K562 (cell line): ENCODE measurements around the gene EFCAB13. TPM values are rescaled to one million over a fixed set of nuclear protein-coding genes. Genes with fewer than 3 reads are reported as not detected.
A peak's percentile ranks its signal among the peaks of the same experiment; 100 is the strongest.

Source experiments
- ATAC-seq: fragments of 200-7000 bp; cut with Tn5 transposase; 3 replicates; pipeline ENCODE4 v1.9.1; 2020; ENCODE audit warnings: moderate library complexity
- BruUV-seq: library from RNA; stranded (reverse); fragments of 400-500 nt; replicated peaks from 2 replicates; lab custom pipeline; 2021; lab: Mats Ljungman, UMichigan
- CTCF ChIA-PET: fragments of 300-600 bp; formaldehyde crosslinking; extraction: SDS; loops from one replicate; lab custom pipeline; 2021; ENCODE audit warnings: low intra/inter-chr PET ratio; lab: Yijun Ruan, JAX
- POLR2A ChIA-PET: fragments of 300-600, 350-650 bp; sonication (Branson Sonifier 250); formaldehyde crosslinking; extraction: SDS; loops from one replicate; lab custom pipeline; 2021; ENCODE audit warnings: antibody characterized with exemption, inconsistent platforms; lab: Yijun Ruan, JAX
- DNase-seq, 4 experiments: peaks; one replicate each; pipeline versions ENCODE4 v3.0.0 to v3.0.0-alpha.2; 2011 to 2018; ENCODE audit warnings: low spot score in 3 of 4, mixed read lengths in 3 of 4; ENCODE audit errors: extremely low read depth in 1 of 4
- FAIRE-seq: peaks from 2 replicates; lab custom pipeline; 2011; peaks lifted over from hg19 to GRCh38; lab: Jason Lieb, UNC
- H2AFZ ChIP-seq: 2 replicates; pipeline ENCODE4 v1.6.0; 2011; ENCODE audit warnings: low read depth, low read length, control low read depth, inconsistent platforms
- H3K27ac ChIP-seq: fragments of 200-600 bp; 3 replicates; pipeline ENCODE4 v1.8.0; 2011; ENCODE audit warnings: low read depth, mild to moderate bottlenecking, control low read depth, inconsistent platforms, low read length, moderate library complexity, mixed read lengths; ENCODE audit errors: extremely low read depth
- H3K27me3 ChIP-seq, 2 experiments: fragments of 300-600 bp in 1 of 2; 2 replicates in 1 of 2; 3 replicates in 1 of 2; pipeline versions ENCODE4 v1.6.0 to v1.8.0; 2011; ENCODE audit warnings: inconsistent platforms in 2 of 2, low read length in 2 of 2, mild to moderate bottlenecking in 1 of 2, mixed read lengths in 1 of 2, moderate library complexity in 1 of 2; ENCODE audit not compliant: control insufficient read depth in 2 of 2, insufficient read depth in 2 of 2
- H3K36me3 ChIP-seq: fragments of 300-600 bp; 3 replicates; pipeline ENCODE4 v1.8.0; 2011; ENCODE audit warnings: mild to moderate bottlenecking, low read length, inconsistent platforms; ENCODE audit not compliant: control insufficient read depth, insufficient read depth
- H3K4me1 ChIP-seq, 2 experiments: fragments of 200-600 bp in 1 of 2; replicated peaks in 1 of 2; 2 replicates in 1 of 2; 3 replicates in 1 of 2; pipeline versions ENCODE4 v1.5.1 to v1.8.0; 2011; ENCODE audit warnings: inconsistent platforms in 2 of 2, low read length in 2 of 2, mild to moderate bottlenecking in 1 of 2, mixed read lengths in 1 of 2, moderate library complexity in 1 of 2; ENCODE audit not compliant: control insufficient read depth in 2 of 2, insufficient read depth in 2 of 2
- H3K4me2 ChIP-seq: 2 replicates; pipeline ENCODE4 v1.6.1; 2011; ENCODE audit warnings: low read length, control low read depth, inconsistent platforms, mixed read lengths; ENCODE audit not compliant: insufficient read depth
- H3K4me3 ChIP-seq: fragments of 200-600 bp; sonication (generic), shearing (Covaris generic); 2 replicates; pipeline ENCODE4 v1.5.1; 2016; ENCODE audit warnings: control low read depth, inconsistent platforms
- H3K79me2 ChIP-seq: fragments of 200-600 bp; 3 replicates; pipeline ENCODE4 v1.8.0; 2011; ENCODE audit warnings: low read length, inconsistent platforms; ENCODE audit not compliant: control insufficient read depth, insufficient read depth
- H3K9ac ChIP-seq, 2 experiments: 2 replicates each; pipeline versions ENCODE4 v1.6.0 to v1.6.1; 2011; ENCODE audit warnings: low read depth in 2 of 2, low read length in 2 of 2, control low read depth in 1 of 2, inconsistent platforms in 1 of 2, mild to moderate bottlenecking in 1 of 2, mixed read lengths in 1 of 2; ENCODE audit not compliant: insufficient read depth in 1 of 2
- H3K9me1 ChIP-seq: one replicate; pipeline ENCODE4 v1.6.0; 2011; ENCODE audit warnings: inconsistent platforms, mild to moderate bottlenecking, low read length, moderate library complexity; ENCODE audit not compliant: control insufficient read depth, insufficient read depth
- H3K9me3 ChIP-seq: replicated peaks from 2 replicates; pipeline ENCODE4 v1.5.1; 2011; ENCODE audit warnings: low read depth, low read length, inconsistent platforms; ENCODE audit not compliant: control insufficient read depth, insufficient read depth
- H4K20me1 ChIP-seq: replicated peaks from 2 replicates; pipeline ENCODE4 v1.6.1; 2011; ENCODE audit warnings: low read length, inconsistent platforms, mixed read lengths; ENCODE audit not compliant: control insufficient read depth, insufficient read depth
- CHD4 ChIP-seq: fragments of 200-600 bp; sonication (generic); IDR thresholded peaks from 3 replicates; pipeline ENCODE4 v1.6.1; 2012; ENCODE audit warnings: low read depth, mild to moderate bottlenecking, mixed read lengths, low read length, inconsistent platforms; ENCODE audit not compliant: insufficient read depth, insufficient replicate concordance, poor library complexity, severe bottlenecking
- CTBP1 ChIP-seq: fragments of 450-650 bp; IDR thresholded peaks from 2 replicates; pipeline ENCODE4 v1.6.1; 2016; ENCODE audit warnings: borderline replicate concordance
- FOXA3 ChIP-seq, 2 experiments: fragments of 450-650 bp in 1 of 2; sonication (generic) in 1 of 2; formaldehyde crosslinking; IDR thresholded peaks in 1 of 2; conservative IDR thresholded peaks in 1 of 2; 2 replicates each; pipeline versions ENCODE4 v1.4.0 to v1.8.0; 2020 to 2022; ENCODE audit warnings: mild to moderate bottlenecking in 2 of 2, missing genetic modification reagents in 1 of 2
- GABPB1 ChIP-seq: sonication (generic); formaldehyde crosslinking; IDR thresholded peaks from 2 replicates; pipeline ENCODE4 v1.8.0; 2022; ENCODE audit warnings: mild to moderate bottlenecking, missing genetic modification reagents
- GTF2F1 ChIP-seq: IDR thresholded peaks from 2 replicates; pipeline ENCODE4 v1.6.1; 2011; ENCODE audit warnings: low read depth, low read length, improper control_type of control experiment
- NR4A1 ChIP-seq, 2 experiments: fragments of 250-450 bp in 1 of 2; fragments of 450-650 bp in 1 of 2; sonication (Bioruptor Pico) in 1 of 2; IDR thresholded peaks; 2 replicates each; pipeline versions ENCODE4 v1.4.0 to v1.6.1; 2016 to 2020; ENCODE audit warnings: mild to moderate bottlenecking in 2 of 2, missing compliant biosample characterization in 1 of 2, missing genetic modification characterization in 1 of 2, moderate library complexity in 1 of 2
- ZFX ChIP-seq: sonication (generic); formaldehyde crosslinking; IDR thresholded peaks from 2 replicates; pipeline ENCODE4 v1.8.0; 2022; ENCODE audit warnings: mild to moderate bottlenecking, missing genetic modification reagents, moderate library complexity
- WGBS: fragments of 100-300 bp; shearing (Covaris generic); methylation state at CpG from one replicate; pipeline ENCODE4 v1.1.6; 2016; ENCODE audit warnings: low coverage, mixed read lengths; ENCODE audit not compliant: insufficient coverage; ENCODE audit errors: missing lambda C conversion rate; 5-methylcytosine and 5-hydroxymethylcytosine counted together
- in situ Hi-C: fragments of 300-500 bp; cut with MboI; formaldehyde crosslinking; loops from 4 replicates; pipeline ENCODE4 v1.15.0; 2018; ENCODE audit warnings: inconsistent platforms, mixed read lengths
- intact Hi-C: fragments of 100-400 bp; cut with micrococcal nuclease; formaldehyde crosslinking; loops from 2 replicates; pipeline ENCODE4 v1.14.2; 2022
- polyA plus RNA-seq, 8 experiments: library from polyadenylated mRNA; depleted of rRNA in 4 of 8; stranded (reverse) in 5 of 8; unstranded in 3 of 8; fragments of >200 nt; fragmentation: Nextera tagmentation in 2 of 8; fragmentation: Illumina TruSeq in 1 of 8; extraction: Ambion mirVana in 2 of 8; extraction: Trizol in 1 of 8; gene quantifications; 2 replicates each; pipeline versions ENCODE4 v1.2.1 to v1.2.3, GENCODE V29; 2011 to 2014; ENCODE audit warnings: inconsistent platforms in 1 of 8, missing spikeins in 1 of 8
- total RNA-seq, 7 experiments: library from RNA; depleted of rRNA in 6 of 7; stranded (reverse); fragments of >200 nt in 6 of 7; fragmentation: Illumina TruSeq in 2 of 7; extraction: Trizol in 2 of 7; gene quantifications; 2 replicates each; pipeline versions ENCODE4 v1.2.1 to v1.2.3, GENCODE V29; 2011 to 2021; ENCODE audit warnings: low replicate concordance in 1 of 7
- TF ChIP-seq, protein P1 (sequence below): fragments of 250-450 bp; sonication (Bioruptor Pico); IDR thresholded peaks from 2 replicates; pipeline ENCODE4 v1.4.0; 2020; ENCODE audit warnings: mild to moderate bottlenecking, moderate library complexity, borderline replicate concordance
- TF ChIP-seq, protein P2 (sequence below): fragments of 250-450 bp; sonication (Bioruptor Pico); IDR thresholded peaks from 2 replicates; pipeline ENCODE4 v1.8.0; 2022; ENCODE audit warnings: inconsistent platforms
- TF ChIP-seq, protein P3 (sequence below): fragments of 250-450 bp; sonication (Bioruptor Pico); IDR thresholded peaks from 2 replicates; pipeline ENCODE4 v1.5.0; 2021

Gene EFCAB13
- total and polyA plus RNA-seq, 9 of the 15 experiments (the other 6 are each of a cell fraction or from before 2014, with no cell fraction given), result 0.32 to 1.3 (median 0.95) TPM

DNA sequence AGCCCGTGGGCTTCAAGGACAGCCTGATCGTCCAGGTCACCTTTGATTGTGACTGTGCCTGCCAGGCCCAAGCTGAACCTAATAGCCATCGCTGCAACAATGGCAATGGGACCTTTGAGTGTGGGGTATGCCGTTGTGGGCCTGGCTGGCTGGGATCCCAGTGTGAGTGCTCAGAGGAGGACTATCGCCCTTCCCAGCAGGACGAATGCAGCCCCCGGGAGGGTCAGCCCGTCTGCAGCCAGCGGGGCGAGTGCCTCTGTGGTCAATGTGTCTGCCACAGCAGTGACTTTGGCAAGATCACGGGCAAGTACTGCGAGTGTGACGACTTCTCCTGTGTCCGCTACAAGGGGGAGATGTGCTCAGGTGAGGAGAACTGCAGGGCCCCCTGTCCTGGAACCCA lies 31.5 kb upstream of the EFCAB13 start:
- Histone ChIP-seq H4K20me1 (no peaks in the 10 kb centered on the region), H3K27me3 (no peaks in the 10 kb centered on the region), H3K36me3 (no peaks in the 10 kb centered on the region), H2AFZ (peak overlapping the region; percentile 80), H3K27ac (peak overlapping the region; percentile 50; the same call in 2 of the 3 replicates), H3K4me1 (peaks cover 51 to 58% of the 10 kb centered on the region in 2 experiments), H3K9me3 (no peaks in the 10 kb centered on the region), H3K4me3 (no peak overlapping the region), H3K9ac (peak overlapping the region; percentile 35 to 72; a peak in 3 of 4 replicates), H3K9me1 (peaks cover 7% of the 10 kb centered on the region), H3K79me2 (no peaks in the 10 kb centered on the region), H3K4me2 (peak overlapping the region; percentile 67; the same call in 1 of the 2 replicates)
- FAIRE-seq (no peak), ATAC-seq (no peak), DNase-seq (no peak)
- TF ChIP-seq NR4A1 (CRISPR knock-in tag; IDR thresholded peaks at IDR 0.05) (no peak), NR4A1 (tag; IDR thresholded peaks at IDR 0.05) (peak; percentile 30; the same call in 1 of the 2 replicates), CTBP1 (no peak), FOXA3 (CRISPR knock-in tag; conservative IDR thresholded peaks at IDR 0.05 in 1 of 2, IDR thresholded peaks at IDR 0.05 in 1 of 2) (0 out of 4 replicates have a peak, but pooled peaks of 1 of the 2 experiments have one; percentile 16), GTF2F1 (no peak), ZFX (CRISPR knock-in tag) (peak; percentile 45; the same call in 1 of the 2 replicates), CHD4 (no peak), GABPB1 (CRISPR knock-in tag) (no peak)
- TF ChIP-seq, protein P1, sequence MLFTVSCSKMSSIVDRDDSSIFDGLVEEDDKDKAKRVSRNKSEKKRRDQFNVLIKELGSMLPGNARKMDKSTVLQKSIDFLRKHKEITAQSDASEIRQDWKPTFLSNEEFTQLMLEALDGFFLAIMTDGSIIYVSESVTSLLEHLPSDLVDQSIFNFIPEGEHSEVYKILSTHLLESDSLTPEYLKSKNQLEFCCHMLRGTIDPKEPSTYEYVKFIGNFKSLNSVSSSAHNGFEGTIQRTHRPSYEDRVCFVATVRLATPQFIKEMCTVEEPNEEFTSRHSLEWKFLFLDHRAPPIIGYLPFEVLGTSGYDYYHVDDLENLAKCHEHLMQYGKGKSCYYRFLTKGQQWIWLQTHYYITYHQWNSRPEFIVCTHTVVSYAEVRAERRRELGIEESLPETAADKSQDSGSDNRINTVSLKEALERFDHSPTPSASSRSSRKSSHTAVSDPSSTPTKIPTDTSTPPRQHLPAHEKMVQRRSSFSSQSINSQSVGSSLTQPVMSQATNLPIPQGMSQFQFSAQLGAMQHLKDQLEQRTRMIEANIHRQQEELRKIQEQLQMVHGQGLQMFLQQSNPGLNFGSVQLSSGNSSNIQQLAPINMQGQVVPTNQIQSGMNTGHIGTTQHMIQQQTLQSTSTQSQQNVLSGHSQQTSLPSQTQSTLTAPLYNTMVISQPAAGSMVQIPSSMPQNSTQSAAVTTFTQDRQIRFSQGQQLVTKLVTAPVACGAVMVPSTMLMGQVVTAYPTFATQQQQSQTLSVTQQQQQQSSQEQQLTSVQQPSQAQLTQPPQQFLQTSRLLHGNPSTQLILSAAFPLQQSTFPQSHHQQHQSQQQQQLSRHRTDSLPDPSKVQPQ (CRISPR knock-in tag), result no peak
- TF ChIP-seq, protein P2, sequence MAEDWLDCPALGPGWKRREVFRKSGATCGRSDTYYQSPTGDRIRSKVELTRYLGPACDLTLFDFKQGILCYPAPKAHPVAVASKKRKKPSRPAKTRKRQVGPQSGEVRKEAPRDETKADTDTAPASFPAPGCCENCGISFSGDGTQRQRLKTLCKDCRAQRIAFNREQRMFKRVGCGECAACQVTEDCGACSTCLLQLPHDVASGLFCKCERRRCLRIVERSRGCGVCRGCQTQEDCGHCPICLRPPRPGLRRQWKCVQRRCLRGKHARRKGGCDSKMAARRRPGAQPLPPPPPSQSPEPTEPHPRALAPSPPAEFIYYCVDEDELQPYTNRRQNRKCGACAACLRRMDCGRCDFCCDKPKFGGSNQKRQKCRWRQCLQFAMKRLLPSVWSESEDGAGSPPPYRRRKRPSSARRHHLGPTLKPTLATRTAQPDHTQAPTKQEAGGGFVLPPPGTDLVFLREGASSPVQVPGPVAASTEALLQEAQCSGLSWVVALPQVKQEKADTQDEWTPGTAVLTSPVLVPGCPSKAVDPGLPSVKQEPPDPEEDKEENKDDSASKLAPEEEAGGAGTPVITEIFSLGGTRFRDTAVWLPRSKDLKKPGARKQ (CRISPR knock-in tag), result no peak
- TF ChIP-seq, protein P3, sequence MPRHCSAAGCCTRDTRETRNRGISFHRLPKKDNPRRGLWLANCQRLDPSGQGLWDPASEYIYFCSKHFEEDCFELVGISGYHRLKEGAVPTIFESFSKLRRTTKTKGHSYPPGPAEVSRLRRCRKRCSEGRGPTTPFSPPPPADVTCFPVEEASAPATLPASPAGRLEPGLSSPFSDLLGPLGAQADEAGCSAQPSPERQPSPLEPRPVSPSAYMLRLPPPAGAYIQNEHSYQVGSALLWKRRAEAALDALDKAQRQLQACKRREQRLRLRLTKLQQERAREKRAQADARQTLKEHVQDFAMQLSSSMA (CRISPR knock-in tag), result no peak
- no TSS peak for BruUV-seq
- in situ Hi-C loops (no loop called here), intact Hi-C loops (loop anchor here (5.0 kb wide), 1 partner anchor 35 kb away; no protein-coding TSS in a partner anchor)
- WGBS, result 89% methylated on average over 12 of the region's 14 CpGs
- POLR2A ChIA-PET, result interaction anchor here (0.6 to 3.6 kb wide), 7 partner anchors 8 to 52 kb away, joined by 3 to 18 read pairs (median 4); no protein-coding TSS in a partner anchor
- CTCF ChIA-PET, result no interaction called here
